ENCODE data around the gene EPB41L3. TPM values are rescaled to one million over a fixed set of nuclear protein-coding genes. Genes with fewer than 3 reads are reported as not detected.

The EPB41L3 gene
- total RNA-seq, 1 donor from 2014 or later: 16.8 TPM

DNA sequence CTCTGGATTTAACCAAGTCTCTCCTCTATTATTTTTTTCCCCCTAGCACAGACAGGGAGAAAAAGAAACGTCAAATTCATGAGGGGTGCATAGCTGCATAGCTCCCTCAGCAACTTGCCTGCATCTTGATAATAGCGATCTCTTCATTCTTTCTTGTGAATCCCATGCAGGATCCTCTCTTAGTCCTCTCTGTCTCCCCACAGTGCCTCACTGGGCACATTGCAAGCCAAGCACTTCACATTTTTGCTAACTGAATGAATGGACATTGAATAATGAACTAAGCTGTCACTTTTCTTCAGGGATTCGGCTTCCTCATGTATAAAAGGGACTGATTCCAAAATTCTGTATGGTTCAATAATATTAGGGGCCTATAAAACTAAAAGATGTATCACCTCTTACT is 2.9 kb upstream of the EPB41L3 start:
- no peak overlapping the region for H3K27ac Mint-ChIP-seq (ENCODE audit: unreplicated experiment)
- no peak overlapping the region for H3K4me3 Mint-ChIP-seq (ENCODE audit: unreplicated experiment)
- H3K36me3 Mint-ChIP-seq (ENCODE audit: low read depth, unreplicated experiment): no peaks in the 10 kb centered on the region
- peaks cover 5% of the 10 kb centered on the region for H3K4me1 Mint-ChIP-seq (ENCODE audit: unreplicated experiment)
- H3K9me3 Mint-ChIP-seq (ENCODE audit: unreplicated experiment): no peaks in the 10 kb centered on the region
- TF ChIP-seq, protein P1, sequence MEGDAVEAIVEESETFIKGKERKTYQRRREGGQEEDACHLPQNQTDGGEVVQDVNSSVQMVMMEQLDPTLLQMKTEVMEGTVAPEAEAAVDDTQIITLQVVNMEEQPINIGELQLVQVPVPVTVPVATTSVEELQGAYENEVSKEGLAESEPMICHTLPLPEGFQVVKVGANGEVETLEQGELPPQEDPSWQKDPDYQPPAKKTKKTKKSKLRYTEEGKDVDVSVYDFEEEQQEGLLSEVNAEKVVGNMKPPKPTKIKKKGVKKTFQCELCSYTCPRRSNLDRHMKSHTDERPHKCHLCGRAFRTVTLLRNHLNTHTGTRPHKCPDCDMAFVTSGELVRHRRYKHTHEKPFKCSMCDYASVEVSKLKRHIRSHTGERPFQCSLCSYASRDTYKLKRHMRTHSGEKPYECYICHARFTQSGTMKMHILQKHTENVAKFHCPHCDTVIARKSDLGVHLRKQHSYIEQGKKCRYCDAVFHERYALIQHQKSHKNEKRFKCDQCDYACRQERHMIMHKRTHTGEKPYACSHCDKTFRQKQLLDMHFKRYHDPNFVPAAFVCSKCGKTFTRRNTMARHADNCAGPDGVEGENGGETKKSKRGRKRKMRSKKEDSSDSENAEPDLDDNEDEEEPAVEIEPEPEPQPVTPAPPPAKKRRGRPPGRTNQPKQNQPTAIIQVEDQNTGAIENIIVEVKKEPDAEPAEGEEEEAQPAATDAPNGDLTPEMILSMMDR (IDR thresholded peaks at IDR 0.05; ENCODE audit: unreplicated experiment): no peak
- no peaks in the 10 kb centered on the region for H3K27me3 Mint-ChIP-seq (ENCODE audit: unreplicated experiment)
- peak; percentile 41 for DNase-seq (ENCODE audit: low spot score)

DNA sequence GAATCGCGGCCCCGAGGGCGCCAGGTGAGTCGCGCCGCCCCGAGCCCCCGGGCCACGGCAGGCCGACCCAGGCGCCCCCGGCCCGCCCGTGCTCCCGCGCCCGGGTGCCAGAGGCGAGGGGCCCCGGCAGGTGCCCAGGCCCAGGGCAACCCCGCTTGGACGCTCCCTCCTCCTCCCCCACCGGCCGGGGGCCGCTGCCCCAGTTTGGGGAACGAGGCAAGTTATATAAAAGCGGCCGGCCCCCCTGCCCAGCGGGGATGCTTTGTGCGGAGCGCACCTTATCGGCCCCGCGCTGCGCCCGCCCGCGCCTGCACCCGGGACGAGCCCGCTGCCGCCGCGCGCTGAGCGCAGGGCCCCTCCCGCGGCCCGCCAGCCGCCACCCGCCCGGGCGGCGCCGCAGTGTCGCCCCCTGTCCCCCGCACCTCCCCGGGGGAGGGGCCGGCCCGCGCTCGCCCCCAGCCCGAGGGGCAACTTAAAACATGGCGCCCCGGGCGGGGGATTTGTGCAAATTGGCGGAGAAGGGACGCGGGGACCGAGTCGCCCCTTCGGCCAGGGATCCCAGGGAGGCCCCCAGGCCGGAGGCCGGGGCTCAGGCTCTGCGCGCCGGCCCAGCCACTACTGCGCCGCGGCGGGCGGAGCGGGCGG is 639 bp downstream of the EPB41L3 start:
- Mint-ChIP-seq H3K27ac (ENCODE audit: unreplicated experiment) (no peak overlapping the region), H3K9me3 (ENCODE audit: unreplicated experiment) (no peaks in the 10 kb centered on the region), H3K4me1 (ENCODE audit: unreplicated experiment) (peaks cover 5% of the 10 kb centered on the region), H3K36me3 (ENCODE audit: low read depth, unreplicated experiment) (no peaks in the 10 kb centered on the region), H3K4me3 (ENCODE audit: unreplicated experiment) (peak overlapping the region; percentile 89), H3K27me3 (ENCODE audit: unreplicated experiment) (no peaks in the 10 kb centered on the region)
- peak; percentile 39 for DNase-seq (ENCODE audit: low spot score)
- TF ChIP-seq, protein P1 (IDR thresholded peaks at IDR 0.05; ENCODE audit: unreplicated experiment): no peak

- Mint-ChIP-seq H3K4me3 (ENCODE audit: unreplicated experiment) (peak overlapping the region; percentile 89), H3K27ac (ENCODE audit: unreplicated experiment) (no peak overlapping the region), H3K4me1 (ENCODE audit: unreplicated experiment) (peaks cover 5% of the 10 kb centered on the region), H3K36me3 (ENCODE audit: low read depth, unreplicated experiment) (no peaks in the 10 kb centered on the region), H3K27me3 (ENCODE audit: unreplicated experiment) (no peaks in the 10 kb centered on the region), H3K9me3 (ENCODE audit: unreplicated experiment) (no peaks in the 10 kb centered on the region)
- peak; percentile 19 for DNase-seq (ENCODE audit: low spot score)
- TF ChIP-seq, protein P1 (IDR thresholded peaks at IDR 0.05; ENCODE audit: unreplicated experiment): no peak
Measured at GRCh38 chr18:5542515-5543035, 1.2 kb downstream of the EPB41L3 start.

- peak overlapping the region; percentile 89 for H3K4me3 Mint-ChIP-seq (ENCODE audit: unreplicated experiment)
- no peaks in the 10 kb centered on the region for H3K36me3 Mint-ChIP-seq (ENCODE audit: low read depth, unreplicated experiment)
- no peaks in the 10 kb centered on the region for H3K9me3 Mint-ChIP-seq (ENCODE audit: unreplicated experiment)
- H3K27me3 Mint-ChIP-seq (ENCODE audit: unreplicated experiment): no peaks in the 10 kb centered on the region
- no peak for DNase-seq (ENCODE audit: low spot score)
- TF ChIP-seq, protein P1 (IDR thresholded peaks at IDR 0.05; ENCODE audit: unreplicated experiment): no peak
- peaks cover 5% of the 10 kb centered on the region for H3K4me1 Mint-ChIP-seq (ENCODE audit: unreplicated experiment)
- H3K27ac Mint-ChIP-seq (ENCODE audit: unreplicated experiment): no peak overlapping the region
Measured at GRCh38 chr18:5541644-5542043, 2.2 kb downstream of the EPB41L3 start.

GRCh38 chr18:5539391-5539790 is 4.4 kb downstream of the EPB41L3 start:
- no peak for DNase-seq (ENCODE audit: low spot score)
- H3K36me3 Mint-ChIP-seq (ENCODE audit: low read depth, unreplicated experiment): no peaks in the 10 kb centered on the region
- H3K4me3 Mint-ChIP-seq (ENCODE audit: unreplicated experiment): no peak overlapping the region
- no peaks in the 10 kb centered on the region for H3K27me3 Mint-ChIP-seq (ENCODE audit: unreplicated experiment)
- TF ChIP-seq, protein P1 (IDR thresholded peaks at IDR 0.05; ENCODE audit: unreplicated experiment): no peak
- H3K27ac Mint-ChIP-seq (ENCODE audit: unreplicated experiment): no peak overlapping the region
- H3K4me1 Mint-ChIP-seq (ENCODE audit: unreplicated experiment): peaks cover 5% of the 10 kb centered on the region
- H3K9me3 Mint-ChIP-seq (ENCODE audit: unreplicated experiment): no peaks in the 10 kb centered on the region
